SK-N-SH treated with all-trans-retinoic acid at 6 μM for 48 hours (cell line): ENCODE measurements around the gene PTPN1.

Experiments
- ATAC-seq: fragments of 200-7000 bp; cut with Tn5 transposase; 3 replicates; pipeline ENCODE4 v1.9.1; 2020; ENCODE audit warnings: mild to moderate bottlenecking, moderate library complexity
- ARNTL ChIP-seq: fragments of 450-650 bp; formaldehyde crosslinking; IDR thresholded peaks from 2 replicates; pipeline ENCODE4 v1.5.0; 2020; ENCODE audit warnings: low read depth, mild to moderate bottlenecking, moderate library complexity, borderline replicate concordance
- BACH2 ChIP-seq: fragments of 250-450 bp; sonication (Bioruptor Pico); IDR thresholded peaks from 2 replicates; pipeline ENCODE4 v1.9.0; 2021; ENCODE audit warnings: mild to moderate bottlenecking, borderline replicate concordance
- CSDC2 ChIP-seq: fragments of 250-450 bp; sonication (Bioruptor Pico); IDR thresholded peaks from 2 replicates; pipeline ENCODE4 v1.5.0; 2020; ENCODE audit warnings: mild to moderate bottlenecking, moderate library complexity
- GLIS3 ChIP-seq: fragments of 250-450 bp; sonication (Bioruptor Pico); IDR thresholded peaks from 2 replicates; pipeline ENCODE4 v1.5.0; 2020; ENCODE audit warnings: mild to moderate bottlenecking, moderate library complexity
- OSR1 ChIP-seq: fragments of 250-450 bp; sonication (Bioruptor Pico); IDR thresholded peaks from 2 replicates; pipeline ENCODE4 v1.8.0; 2022; ENCODE audit warnings: moderate library complexity, mild to moderate bottlenecking, inconsistent platforms
- PPARA ChIP-seq: fragments of 250-450 bp; sonication (Bioruptor Pico); IDR thresholded peaks from 2 replicates; pipeline ENCODE4 v1.5.0; 2020; ENCODE audit warnings: mild to moderate bottlenecking, borderline replicate concordance
- RARB ChIP-seq: fragments of 250-450 bp; sonication (Bioruptor Pico); IDR thresholded peaks from 2 replicates; pipeline ENCODE4 v1.8.0; 2021; ENCODE audit warnings: mild to moderate bottlenecking, moderate library complexity
- SNAI2 ChIP-seq: fragments of 250-450 bp; sonication (Bioruptor Pico); IDR thresholded peaks from 2 replicates; pipeline ENCODE4 v1.5.0; 2020; ENCODE audit warnings: mild to moderate bottlenecking, moderate library complexity
- TCF4 ChIP-seq: fragments of 250-450 bp; sonication (Bioruptor Pico); IDR thresholded peaks from 2 replicates; pipeline ENCODE4 v1.8.0; 2021; ENCODE audit warnings: mild to moderate bottlenecking, moderate library complexity, borderline replicate concordance
- TOX ChIP-seq: fragments of 250-450 bp; sonication (Bioruptor Pico); IDR thresholded peaks from 2 replicates; pipeline ENCODE4 v1.8.0; 2021; ENCODE audit warnings: mild to moderate bottlenecking, moderate library complexity, borderline replicate concordance
- ZC3H10 ChIP-seq: fragments of 250-450 bp; sonication (Bioruptor Pico); IDR thresholded peaks from 2 replicates; pipeline ENCODE4 v1.5.1; 2021; ENCODE audit warnings: mild to moderate bottlenecking, moderate library complexity
- ZFP3 ChIP-seq: fragments of 250-450 bp; sonication (Bioruptor Pico); IDR thresholded peaks from 2 replicates; pipeline ENCODE4 v1.5.0; 2020; ENCODE audit warnings: mild to moderate bottlenecking, moderate library complexity
- ZFP30 ChIP-seq: fragments of 450-650 bp; formaldehyde crosslinking; IDR thresholded peaks from 2 replicates; pipeline ENCODE4 v1.5.0; 2022; ENCODE audit warnings: mild to moderate bottlenecking, moderate library complexity
- ZNF565 ChIP-seq: fragments of 450-650 bp; formaldehyde crosslinking; conservative IDR thresholded peaks from 2 replicates; pipeline ENCODE4 v1.5.0; 2020; ENCODE audit warnings: low read depth, mild to moderate bottlenecking, moderate library complexity
- ZNF70 ChIP-seq: fragments of 450-650 bp; formaldehyde crosslinking; IDR thresholded peaks from 2 replicates; pipeline ENCODE4 v1.5.0; 2020; ENCODE audit warnings: mild to moderate bottlenecking, moderate library complexity
- ZNF8 ChIP-seq: fragments of 450-650 bp; formaldehyde crosslinking; IDR thresholded peaks from 2 replicates; pipeline ENCODE4 v1.5.0; 2020; ENCODE audit warnings: mild to moderate bottlenecking, moderate library complexity
- TF ChIP-seq, protein P1 (sequence below): fragments of 250-450 bp; sonication (Bioruptor Pico); IDR thresholded peaks from 2 replicates; pipeline ENCODE4 v1.5.1; 2020; ENCODE audit warnings: low read depth, mild to moderate bottlenecking, moderate library complexity
- TF ChIP-seq, protein P2 (sequence below): fragments of 250-450 bp; sonication (Bioruptor Pico); IDR thresholded peaks from 2 replicates; pipeline ENCODE4 v1.8.0; 2021; ENCODE audit warnings: low read depth, mild to moderate bottlenecking, moderate library complexity, borderline replicate concordance
- TF ChIP-seq, protein P3 (sequence below): fragments of 250-450 bp; sonication (Bioruptor Pico); IDR thresholded peaks from 2 replicates; pipeline ENCODE4 v1.8.0; 2020; ENCODE audit warnings: mild to moderate bottlenecking, moderate library complexity, borderline replicate concordance
- TF ChIP-seq, protein P4 (sequence below): fragments of 250-450 bp; sonication (Bioruptor Pico); IDR thresholded peaks from 2 replicates; pipeline ENCODE4 v1.5.1; 2021; ENCODE audit warnings: mild to moderate bottlenecking, moderate library complexity

The PTPN1 gene

DNA sequence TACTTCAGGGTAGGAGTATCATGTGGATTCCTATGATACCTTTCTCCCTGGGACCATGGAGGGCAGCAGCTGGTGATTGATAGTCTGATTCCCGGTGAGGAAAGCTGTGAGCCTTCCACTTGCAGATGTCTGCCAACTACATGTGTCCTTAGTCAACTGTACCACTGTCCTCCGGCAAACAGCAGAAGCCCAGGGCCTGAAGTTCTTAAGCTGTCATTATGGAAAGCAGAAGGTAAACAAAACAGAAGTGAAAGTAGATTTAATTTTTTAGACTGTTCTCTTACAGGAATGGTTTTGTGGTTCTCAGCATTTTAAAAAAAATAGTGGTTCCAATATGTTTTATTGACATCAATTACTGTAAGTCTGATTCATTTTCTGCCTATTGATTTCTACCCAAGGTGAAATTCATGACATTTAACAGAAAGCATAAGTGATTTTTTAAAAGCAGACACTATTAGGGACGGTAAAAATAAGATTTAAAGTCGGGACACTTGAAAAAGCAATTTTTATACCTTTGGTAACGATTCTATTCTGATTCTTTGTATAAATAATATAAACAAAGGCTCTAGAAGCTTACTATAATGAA, 36.6 kb downstream of the PTPN1 start (continued):
- TF ChIP-seq, protein P1, sequence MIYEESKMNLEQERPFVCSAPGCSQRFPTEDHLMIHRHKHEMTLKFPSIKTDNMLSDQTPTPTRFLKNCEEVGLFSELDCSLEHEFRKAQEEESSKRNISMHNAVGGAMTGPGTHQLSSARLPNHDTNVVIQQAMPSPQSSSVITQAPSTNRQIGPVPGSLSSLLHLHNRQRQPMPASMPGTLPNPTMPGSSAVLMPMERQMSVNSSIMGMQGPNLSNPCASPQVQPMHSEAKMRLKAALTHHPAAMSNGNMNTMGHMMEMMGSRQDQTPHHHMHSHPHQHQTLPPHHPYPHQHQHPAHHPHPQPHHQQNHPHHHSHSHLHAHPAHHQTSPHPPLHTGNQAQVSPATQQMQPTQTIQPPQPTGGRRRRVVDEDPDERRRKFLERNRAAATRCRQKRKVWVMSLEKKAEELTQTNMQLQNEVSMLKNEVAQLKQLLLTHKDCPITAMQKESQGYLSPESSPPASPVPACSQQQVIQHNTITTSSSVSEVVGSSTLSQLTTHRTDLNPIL (CRISPR knock-in tag): no peak
- TF ChIP-seq ARNTL (CRISPR knock-in tag) (no peak), ZFP3 (CRISPR knock-in tag) (no peak), RARB (CRISPR knock-in tag) (no peak), ZNF565 (CRISPR knock-in tag) (no peak), ZFP30 (CRISPR knock-in tag) (no peak), PPARA (CRISPR knock-in tag) (no peak), CSDC2 (CRISPR knock-in tag) (no peak), BACH2 (CRISPR knock-in tag) (no peak), SNAI2 (CRISPR knock-in tag) (no peak)
- TF ChIP-seq, protein P2, sequence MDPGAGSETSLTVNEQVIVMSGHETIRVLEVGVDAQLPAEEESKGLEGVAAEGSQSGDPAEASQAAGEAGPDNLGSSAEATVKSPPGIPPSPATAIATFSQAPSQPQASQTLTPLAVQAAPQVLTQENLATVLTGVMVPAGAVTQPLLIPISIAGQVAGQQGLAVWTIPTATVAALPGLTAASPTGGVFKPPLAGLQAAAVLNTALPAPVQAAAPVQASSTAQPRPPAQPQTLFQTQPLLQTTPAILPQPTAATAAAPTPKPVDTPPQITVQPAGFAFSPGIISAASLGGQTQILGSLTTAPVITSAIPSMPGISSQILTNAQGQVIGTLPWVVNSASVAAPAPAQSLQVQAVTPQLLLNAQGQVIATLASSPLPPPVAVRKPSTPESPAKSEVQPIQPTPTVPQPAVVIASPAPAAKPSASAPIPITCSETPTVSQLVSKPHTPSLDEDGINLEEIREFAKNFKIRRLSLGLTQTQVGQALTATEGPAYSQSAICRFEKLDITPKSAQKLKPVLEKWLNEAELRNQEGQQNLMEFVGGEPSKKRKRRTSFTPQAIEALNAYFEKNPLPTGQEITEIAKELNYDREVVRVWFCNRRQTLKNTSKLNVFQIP (CRISPR knock-in tag): no peak

DNA sequence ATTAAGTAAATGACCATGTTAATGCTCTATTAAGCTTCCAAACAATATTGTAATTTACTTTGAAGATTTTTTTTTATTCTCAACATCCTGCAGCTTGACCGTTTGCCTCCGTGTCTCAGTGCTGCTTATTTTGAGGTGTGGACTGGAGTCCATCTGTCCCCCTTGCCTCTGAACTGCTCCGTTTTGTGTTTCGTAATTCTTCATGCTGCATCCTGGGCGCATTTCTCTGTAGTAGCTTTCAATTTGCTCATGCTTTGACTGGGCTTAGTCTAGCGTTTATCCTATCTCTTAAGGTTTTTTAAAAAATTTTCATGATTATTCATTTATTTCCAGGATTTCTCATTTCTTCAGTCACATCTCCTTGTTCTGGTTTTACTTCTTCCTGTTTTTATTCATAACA, 37.8 kb downstream of the PTPN1 start:
- TF ChIP-seq OSR1 (CRISPR knock-in tag) (no peak), PPARA (CRISPR knock-in tag) (no peak), RARB (CRISPR knock-in tag) (no peak), BACH2 (CRISPR knock-in tag) (no peak), TCF4 (CRISPR knock-in tag) (no peak), CSDC2 (CRISPR knock-in tag) (no peak), ZNF8 (CRISPR knock-in tag) (no peak)
- TF ChIP-seq, protein P3, sequence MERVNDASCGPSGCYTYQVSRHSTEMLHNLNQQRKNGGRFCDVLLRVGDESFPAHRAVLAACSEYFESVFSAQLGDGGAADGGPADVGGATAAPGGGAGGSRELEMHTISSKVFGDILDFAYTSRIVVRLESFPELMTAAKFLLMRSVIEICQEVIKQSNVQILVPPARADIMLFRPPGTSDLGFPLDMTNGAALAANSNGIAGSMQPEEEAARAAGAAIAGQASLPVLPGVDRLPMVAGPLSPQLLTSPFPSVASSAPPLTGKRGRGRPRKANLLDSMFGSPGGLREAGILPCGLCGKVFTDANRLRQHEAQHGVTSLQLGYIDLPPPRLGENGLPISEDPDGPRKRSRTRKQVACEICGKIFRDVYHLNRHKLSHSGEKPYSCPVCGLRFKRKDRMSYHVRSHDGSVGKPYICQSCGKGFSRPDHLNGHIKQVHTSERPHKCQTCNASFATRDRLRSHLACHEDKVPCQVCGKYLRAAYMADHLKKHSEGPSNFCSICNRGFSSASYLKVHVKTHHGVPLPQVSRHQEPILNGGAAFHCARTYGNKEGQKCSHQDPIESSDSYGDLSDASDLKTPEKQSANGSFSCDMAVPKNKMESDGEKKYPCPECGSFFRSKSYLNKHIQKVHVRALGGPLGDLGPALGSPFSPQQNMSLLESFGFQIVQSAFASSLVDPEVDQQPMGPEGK: no peak

DNA sequence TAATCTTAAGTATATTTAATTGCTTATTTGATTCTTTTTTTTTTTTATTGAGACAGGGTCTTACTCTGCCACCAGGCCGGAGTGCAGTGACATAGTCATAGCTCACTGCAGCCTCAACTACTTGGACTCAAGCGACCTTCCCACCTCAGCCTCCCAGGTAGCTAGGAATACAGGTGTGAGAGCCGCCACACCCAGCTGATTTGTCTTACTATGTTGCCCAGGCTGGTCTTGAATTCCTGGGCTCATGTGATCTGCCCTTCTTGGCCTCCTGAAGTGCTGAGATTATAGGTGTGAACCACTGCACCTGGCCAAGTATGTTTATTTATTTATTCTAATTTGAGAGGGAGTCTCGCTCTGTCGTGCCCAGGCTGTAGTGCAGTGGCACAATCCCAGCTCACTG, 38.2 kb downstream of the PTPN1 start:
- no peak for TF ChIP-seq ZFP3 (CRISPR knock-in tag)
- no peak for TF ChIP-seq ARNTL (CRISPR knock-in tag)
- no peak for TF ChIP-seq RARB (CRISPR knock-in tag)
- no peak for TF ChIP-seq ZC3H10
- TF ChIP-seq, protein P2 (CRISPR knock-in tag): no peak
- TF ChIP-seq TOX (CRISPR knock-in tag): no peak
- TF ChIP-seq ZNF8 (CRISPR knock-in tag): no peak
- TF ChIP-seq CSDC2 (CRISPR knock-in tag): no peak
- TF ChIP-seq, protein P1 (CRISPR knock-in tag): no peak
- no peak for TF ChIP-seq SNAI2 (CRISPR knock-in tag)
- no peak for TF ChIP-seq BACH2 (CRISPR knock-in tag)
- TF ChIP-seq, protein P4, sequence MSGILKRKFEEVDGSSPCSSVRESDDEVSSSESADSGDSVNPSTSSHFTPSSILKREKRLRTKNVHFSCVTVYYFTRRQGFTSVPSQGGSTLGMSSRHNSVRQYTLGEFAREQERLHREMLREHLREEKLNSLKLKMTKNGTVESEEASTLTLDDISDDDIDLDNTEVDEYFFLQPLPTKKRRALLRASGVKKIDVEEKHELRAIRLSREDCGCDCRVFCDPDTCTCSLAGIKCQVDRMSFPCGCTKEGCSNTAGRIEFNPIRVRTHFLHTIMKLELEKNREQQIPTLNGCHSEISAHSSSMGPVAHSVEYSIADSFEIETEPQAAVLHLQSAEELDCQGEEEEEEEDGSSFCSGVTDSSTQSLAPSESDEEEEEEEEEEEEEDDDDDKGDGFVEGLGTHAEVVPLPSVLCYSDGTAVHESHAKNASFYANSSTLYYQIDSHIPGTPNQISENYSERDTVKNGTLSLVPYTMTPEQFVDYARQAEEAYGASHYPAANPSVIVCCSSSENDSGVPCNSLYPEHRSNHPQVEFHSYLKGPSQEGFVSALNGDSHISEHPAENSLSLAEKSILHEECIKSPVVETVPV (CRISPR knock-in tag): no peak
- TF ChIP-seq GLIS3: no peak
- TF ChIP-seq ZNF70: no peak
- no peak for ATAC-seq

More for the DNA sequence above, 37.8 kb downstream of the PTPN1 start:
- ATAC-seq: no peak
